Osteoblast (primary cell): ENCODE measurements around the gene ARFGAP1. TPM values are rescaled to one million over a fixed set of nuclear protein-coding genes. Genes with fewer than 3 reads are reported as not detected.

ENCODE experiments used
- DNase-seq: peaks from one replicate; pipeline ENCODE4 v3.0.0; 2011; ENCODE audit warnings: low spot score, mixed read lengths; ENCODE audit not compliant: insufficient read length; ENCODE audit errors: missing footprints
- H2AFZ ChIP-seq: 2 replicates; pipeline ENCODE4 v1.6.0; 2011; ENCODE audit warnings: mild to moderate bottlenecking, low read length
- H3K27ac ChIP-seq: 2 replicates; pipeline ENCODE4 v1.5.1; 2011; ENCODE audit warnings: mild to moderate bottlenecking, low read depth, low read length, moderate library complexity
- H3K27me3 ChIP-seq: 2 replicates; pipeline ENCODE4 v1.6.0; 2012; ENCODE audit warnings: mild to moderate bottlenecking, control low read depth, inconsistent platforms, low read length, moderate library complexity; ENCODE audit not compliant: insufficient read depth
- H3K36me3 ChIP-seq: 2 replicates; pipeline ENCODE4 v1.5.1; 2011; ENCODE audit warnings: mild to moderate bottlenecking, low read length, control low read depth, moderate library complexity; ENCODE audit not compliant: insufficient read depth
- H3K4me1 ChIP-seq: 2 replicates; pipeline ENCODE4 v1.5.1; 2011; ENCODE audit warnings: mild to moderate bottlenecking, low read length, control low read depth, moderate library complexity; ENCODE audit not compliant: insufficient read depth
- H3K4me2 ChIP-seq: 2 replicates; pipeline ENCODE4 v1.6.0; 2011; ENCODE audit warnings: mild to moderate bottlenecking, low read length; ENCODE audit not compliant: insufficient read depth
- H3K4me3 ChIP-seq: fragments of 200-600 bp; sonication (generic); 3 replicates; pipeline ENCODE4 v1.5.1; 2012; ENCODE audit warnings: mild to moderate bottlenecking, low read length, inconsistent platforms; ENCODE audit not compliant: insufficient read depth
- H3K79me2 ChIP-seq: 2 replicates; pipeline ENCODE4 v1.6.0; 2012; ENCODE audit warnings: mild to moderate bottlenecking, low read length, control low read depth, inconsistent platforms; ENCODE audit not compliant: insufficient read depth
- H3K9me3 ChIP-seq: 2 replicates; pipeline ENCODE4 v1.5.1; 2011; ENCODE audit warnings: low read depth, low read length, control low read depth
- H4K20me1 ChIP-seq: 2 replicates; pipeline ENCODE4 v1.6.0; 2012; ENCODE audit warnings: mild to moderate bottlenecking, low read length, control low read depth; ENCODE audit not compliant: insufficient read depth
- total RNA-seq: library from RNA; depleted of rRNA; stranded (reverse); fragments of >200 nt; gene quantifications from 2 replicates; pipeline ENCODE4 v1.2.3, GENCODE V29; 2012
- TF ChIP-seq, protein P1 (sequence below): IDR thresholded peaks from 2 replicates; pipeline ENCODE4 v1.5.1; 2011; ENCODE audit warnings: mild to moderate bottlenecking, low read depth, low read length, moderate library complexity; ENCODE audit errors: extremely low read depth

The ARFGAP1 gene
- total RNA-seq, 1 donor, result 68.4 TPM

DNA sequence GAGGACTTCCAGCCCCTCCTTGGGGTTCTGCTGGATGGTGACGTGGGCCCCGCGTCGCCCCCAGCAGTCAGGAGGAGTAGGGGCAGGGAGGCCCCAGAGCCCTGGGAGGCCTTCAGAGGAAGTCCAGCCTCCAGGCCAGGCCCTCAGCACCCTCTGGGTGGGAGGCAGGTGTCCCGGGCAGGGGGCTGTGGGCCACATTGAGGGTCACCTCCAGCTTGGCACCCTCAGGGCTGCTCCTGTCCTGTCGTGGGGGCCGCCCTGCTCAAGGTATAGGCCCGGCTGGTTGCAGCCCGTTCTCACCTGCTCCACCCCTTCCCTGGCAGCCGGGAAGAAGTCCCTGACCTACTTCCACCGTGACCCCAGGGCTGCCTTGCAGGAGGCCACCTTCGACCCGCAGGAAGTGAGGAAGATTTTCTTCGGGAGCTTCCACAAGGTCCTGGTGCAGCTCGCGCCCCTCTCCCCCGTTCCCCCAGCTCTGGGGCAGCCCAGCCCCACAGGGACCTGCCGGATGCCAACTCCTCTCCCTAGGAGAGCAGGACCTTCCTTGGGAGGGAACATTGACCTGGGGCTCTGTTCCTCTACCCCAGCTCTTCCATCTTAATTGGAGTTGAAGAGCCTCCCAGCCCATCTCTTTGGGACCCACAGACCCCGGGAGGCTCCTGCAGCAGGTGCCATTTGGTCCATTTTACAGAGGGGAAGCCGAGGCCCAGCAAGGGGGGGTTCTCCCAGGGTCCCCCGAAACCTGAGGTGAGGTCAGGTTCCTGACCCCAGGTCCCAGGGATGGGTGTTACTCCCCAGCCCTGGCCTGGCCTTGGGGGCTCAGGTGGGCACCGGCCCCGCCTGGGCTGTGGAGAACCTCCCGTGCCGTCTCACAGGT, 46.8 kb downstream of the ARFGAP1 start:
- Histone ChIP-seq H3K4me3 (no peak overlapping the region), H3K27me3 (peaks cover 7% of the 10 kb centered on the region), H4K20me1 (no peaks in the 10 kb centered on the region), H3K27ac (no peak overlapping the region), H3K4me1 (no peaks in the 10 kb centered on the region), H2AFZ (no peak overlapping the region), H3K36me3 (no peaks in the 10 kb centered on the region), H3K9me3 (no peaks in the 10 kb centered on the region), H3K4me2 (no peak overlapping the region), H3K79me2 (no peaks in the 10 kb centered on the region)
- TF ChIP-seq, protein P1, sequence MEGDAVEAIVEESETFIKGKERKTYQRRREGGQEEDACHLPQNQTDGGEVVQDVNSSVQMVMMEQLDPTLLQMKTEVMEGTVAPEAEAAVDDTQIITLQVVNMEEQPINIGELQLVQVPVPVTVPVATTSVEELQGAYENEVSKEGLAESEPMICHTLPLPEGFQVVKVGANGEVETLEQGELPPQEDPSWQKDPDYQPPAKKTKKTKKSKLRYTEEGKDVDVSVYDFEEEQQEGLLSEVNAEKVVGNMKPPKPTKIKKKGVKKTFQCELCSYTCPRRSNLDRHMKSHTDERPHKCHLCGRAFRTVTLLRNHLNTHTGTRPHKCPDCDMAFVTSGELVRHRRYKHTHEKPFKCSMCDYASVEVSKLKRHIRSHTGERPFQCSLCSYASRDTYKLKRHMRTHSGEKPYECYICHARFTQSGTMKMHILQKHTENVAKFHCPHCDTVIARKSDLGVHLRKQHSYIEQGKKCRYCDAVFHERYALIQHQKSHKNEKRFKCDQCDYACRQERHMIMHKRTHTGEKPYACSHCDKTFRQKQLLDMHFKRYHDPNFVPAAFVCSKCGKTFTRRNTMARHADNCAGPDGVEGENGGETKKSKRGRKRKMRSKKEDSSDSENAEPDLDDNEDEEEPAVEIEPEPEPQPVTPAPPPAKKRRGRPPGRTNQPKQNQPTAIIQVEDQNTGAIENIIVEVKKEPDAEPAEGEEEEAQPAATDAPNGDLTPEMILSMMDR, result no peak
- no peak for DNase-seq

DNA sequence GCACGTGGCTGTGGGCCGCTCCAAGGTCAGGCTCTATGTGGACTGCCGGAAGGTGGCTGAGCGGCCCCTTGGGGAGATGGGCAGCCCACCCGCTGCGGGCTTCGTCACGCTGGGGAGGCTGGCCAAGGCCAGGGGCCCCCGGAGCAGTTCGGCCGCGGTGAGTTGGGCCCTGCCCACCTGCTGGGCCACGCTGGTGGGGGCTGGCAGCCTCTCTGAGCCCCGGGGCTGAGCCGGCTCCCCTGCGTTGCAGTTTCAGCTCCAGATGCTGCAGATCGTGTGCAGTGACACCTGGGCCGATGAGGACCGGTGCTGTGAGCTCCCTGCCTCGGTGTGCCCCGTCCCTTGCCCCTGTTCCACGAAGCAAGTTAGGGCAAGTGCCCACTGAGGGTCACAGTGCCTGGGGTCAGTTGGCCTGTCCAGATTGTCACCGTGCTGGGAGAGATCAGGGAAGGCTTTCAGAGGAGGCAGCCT, 47.5 kb downstream of the ARFGAP1 start:
- Histone ChIP-seq H3K27me3 (peaks cover 9% of the 10 kb centered on the region), H3K27ac (no peak overlapping the region), H3K79me2 (no peaks in the 10 kb centered on the region), H4K20me1 (no peaks in the 10 kb centered on the region), H3K36me3 (no peaks in the 10 kb centered on the region), H2AFZ (no peak overlapping the region), H3K9me3 (no peaks in the 10 kb centered on the region), H3K4me2 (no peak overlapping the region), H3K4me3 (no peak overlapping the region), H3K4me1 (no peaks in the 10 kb centered on the region)
- no peak for DNase-seq
- TF ChIP-seq, protein P1, result no peak

DNA sequence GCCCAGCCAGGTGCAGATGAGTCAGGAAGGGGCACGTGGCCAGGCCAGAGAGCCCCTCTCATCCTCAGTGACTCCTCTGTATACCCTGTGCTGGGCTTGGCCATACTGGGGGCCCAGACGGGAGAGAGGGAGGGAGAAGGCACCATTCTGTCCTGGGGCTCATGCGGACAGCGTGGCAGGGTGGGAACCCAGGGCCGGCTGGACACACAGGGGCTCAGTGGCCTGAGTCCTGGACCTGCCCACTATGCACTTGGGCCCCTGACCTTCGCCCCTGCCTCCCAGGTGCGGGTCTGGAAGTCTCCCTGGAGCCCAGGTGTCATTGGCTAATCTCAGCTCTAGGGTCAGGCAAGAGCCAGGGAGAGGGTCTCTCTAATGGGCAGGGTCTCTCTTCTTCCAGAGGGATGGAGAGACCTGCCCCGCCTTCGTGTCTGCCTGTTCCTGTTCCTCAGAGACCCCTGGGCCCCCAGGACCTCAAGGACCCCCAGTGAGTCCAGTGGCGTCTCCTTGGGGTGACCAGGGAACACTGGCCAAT, 48.1 kb downstream of the ARFGAP1 start:
- no peaks in the 10 kb centered on the region for H3K9me3 ChIP-seq
- no peaks in the 10 kb centered on the region for H4K20me1 ChIP-seq
- H3K27me3 ChIP-seq, result peaks cover 9% of the 10 kb centered on the region

More for the DNA sequence above, 48.1 kb downstream of the ARFGAP1 start:
- no peak for DNase-seq
- Histone ChIP-seq H3K4me1 (no peaks in the 10 kb centered on the region), H3K36me3 (no peaks in the 10 kb centered on the region), H3K27ac (no peak overlapping the region), H3K4me2 (no peak overlapping the region), H3K4me3 (no peak overlapping the region), H3K79me2 (no peaks in the 10 kb centered on the region), H2AFZ (no peak overlapping the region)
- TF ChIP-seq, protein P1, result no peak
